NCI-H2227 (cell line): ENCODE data around the gene ATF7.
"Not testable (repeated sequence)": the region's sequence is repeated elsewhere in the genome, so short reads cannot be mapped to it uniquely, and the experiment has no call there.

Experiments
- DNase-seq: peaks from one replicate; lab custom pipeline; 2025; ENCODE audit not compliant: unreplicated experiment; lab: John Stamatoyannopoulos, UW

ATF7 gene

DNA sequence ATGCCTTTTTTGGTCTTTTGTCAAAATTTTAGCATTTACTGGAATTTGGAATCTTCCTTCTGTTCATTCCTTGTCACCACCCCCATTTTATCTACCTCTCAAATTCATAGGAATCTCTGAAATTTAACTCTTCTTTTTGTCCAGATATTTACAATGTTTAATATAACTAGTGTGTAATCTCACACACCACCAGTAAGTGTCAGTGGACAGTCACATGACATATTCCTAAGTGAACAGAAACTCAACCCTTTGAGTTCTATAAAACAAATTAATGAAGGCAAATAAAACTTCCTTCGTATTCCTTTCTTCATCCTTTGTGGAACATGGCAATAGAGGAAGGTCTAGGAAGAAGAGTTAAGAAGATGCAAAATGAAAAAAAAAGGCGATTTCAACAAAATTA is 26.6 kb downstream of the ATF7 start:
- no peak for DNase-seq

DNA sequence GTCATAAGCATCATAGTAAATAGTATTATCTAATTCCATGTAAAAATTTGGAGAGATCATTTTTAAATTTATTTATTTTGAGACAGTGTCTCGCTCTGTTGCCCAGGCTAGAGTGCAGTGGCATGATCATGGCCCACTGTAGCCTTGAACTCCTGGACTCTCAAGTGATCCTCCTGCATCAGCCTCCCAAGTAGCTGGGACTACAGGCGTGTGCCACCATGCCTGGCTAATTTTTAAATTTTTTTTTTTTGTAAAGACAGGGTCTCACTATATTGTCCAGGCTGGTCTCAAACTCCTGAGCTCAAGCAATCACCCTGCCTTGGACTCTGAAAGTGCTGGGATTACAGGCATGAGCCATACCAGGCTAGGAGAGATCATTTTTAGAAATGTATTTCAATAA is 27.2 kb downstream of the ATF7 start:
- DNase-seq = not testable (repeated sequence)

DNA sequence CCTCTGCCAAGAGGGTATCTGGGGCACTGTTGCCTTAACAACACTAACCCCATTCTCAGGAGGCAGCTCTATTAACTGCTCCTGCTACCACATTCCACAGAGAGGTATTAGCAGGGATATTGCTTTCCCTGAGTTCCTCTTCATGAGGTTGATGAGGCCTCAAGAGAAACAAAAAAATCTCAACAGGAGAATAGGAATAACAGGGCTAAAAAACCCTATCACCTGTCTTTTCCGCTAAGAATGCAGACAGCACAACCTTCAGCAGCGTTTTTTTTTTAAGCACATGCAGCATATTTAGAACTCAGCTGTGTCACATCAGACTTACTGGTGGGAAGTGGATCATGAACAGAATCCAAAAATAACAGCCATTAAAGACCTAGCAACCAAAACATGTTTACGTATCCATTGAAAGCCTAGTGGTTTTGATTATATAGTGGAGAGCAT is 29.2 kb downstream of the ATF7 start:
- peak; percentile 11 for DNase-seq

DNA sequence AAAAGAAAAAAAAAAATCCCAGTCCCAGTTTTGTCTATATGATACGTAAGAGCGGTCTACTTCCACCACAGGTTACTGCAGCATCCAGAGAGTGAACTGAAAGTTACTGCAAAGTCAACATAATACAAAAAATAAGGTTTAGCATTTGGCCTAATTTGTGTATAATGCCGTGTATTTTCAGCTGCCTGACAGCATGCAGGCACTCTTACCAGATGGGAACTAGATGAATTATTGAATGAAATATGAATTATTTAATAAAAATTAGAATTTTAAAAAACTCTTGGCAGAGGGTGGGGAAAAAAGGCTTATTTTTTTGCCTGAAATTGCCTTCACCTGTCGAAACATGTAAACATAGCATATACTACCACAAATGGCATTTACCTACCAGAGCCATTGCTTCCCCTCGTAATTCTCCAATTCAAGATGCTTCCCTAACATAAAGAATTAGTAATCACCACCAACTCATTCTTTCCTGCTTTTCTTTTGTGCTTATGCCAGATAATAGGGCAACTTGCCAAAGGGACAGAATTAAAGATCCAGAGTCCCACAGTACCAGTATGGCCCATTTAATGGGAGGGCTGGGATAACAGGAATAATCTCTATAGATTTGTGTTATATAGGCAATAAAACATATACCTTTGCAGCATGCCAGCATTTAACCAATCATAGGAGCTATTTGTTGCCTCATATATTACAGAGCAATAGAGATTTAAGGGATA is 31.1 kb downstream of the ATF7 start:
- no peak for DNase-seq

DNA sequence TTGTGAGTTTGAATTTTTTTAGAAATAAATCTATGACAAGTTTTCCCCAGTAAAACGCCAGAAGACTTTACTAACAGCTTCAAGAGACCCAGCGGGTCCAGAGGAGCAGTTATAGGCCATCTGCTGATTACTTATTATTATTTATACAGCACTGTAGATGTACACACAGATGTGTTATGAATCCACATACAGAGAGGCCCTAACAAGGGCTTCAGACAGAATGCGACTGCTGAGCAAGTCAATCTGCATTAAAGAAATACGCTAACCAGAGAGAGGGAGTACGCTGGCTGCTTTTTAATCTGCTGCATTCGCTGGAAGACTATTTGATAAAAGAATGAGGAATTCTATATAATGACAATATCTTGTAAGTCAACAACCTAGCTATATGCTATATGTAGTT is 32.5 kb downstream of the ATF7 start:
- peak; percentile 6 for DNase-seq

DNA sequence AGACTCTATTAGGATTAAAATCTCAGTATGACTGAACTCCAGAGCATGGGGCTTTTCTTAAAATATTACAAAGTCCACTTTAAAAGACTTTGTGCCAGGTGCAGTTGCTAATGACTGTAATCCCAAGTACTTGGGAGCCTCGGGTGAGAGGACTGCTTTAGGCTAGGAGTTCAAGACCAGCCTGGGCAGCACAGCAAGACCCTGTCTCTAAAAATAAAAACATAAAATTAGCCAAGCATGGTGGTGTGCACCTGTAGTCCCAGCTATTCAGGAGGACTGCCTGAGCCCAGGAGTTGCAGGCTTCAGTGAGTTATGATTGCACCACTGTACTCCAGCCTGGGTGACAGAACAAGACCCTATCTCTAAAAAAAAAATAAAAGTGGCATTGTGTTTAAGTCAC is 33.2 kb downstream of the ATF7 start:
- DNase-seq = no peak

DNA sequence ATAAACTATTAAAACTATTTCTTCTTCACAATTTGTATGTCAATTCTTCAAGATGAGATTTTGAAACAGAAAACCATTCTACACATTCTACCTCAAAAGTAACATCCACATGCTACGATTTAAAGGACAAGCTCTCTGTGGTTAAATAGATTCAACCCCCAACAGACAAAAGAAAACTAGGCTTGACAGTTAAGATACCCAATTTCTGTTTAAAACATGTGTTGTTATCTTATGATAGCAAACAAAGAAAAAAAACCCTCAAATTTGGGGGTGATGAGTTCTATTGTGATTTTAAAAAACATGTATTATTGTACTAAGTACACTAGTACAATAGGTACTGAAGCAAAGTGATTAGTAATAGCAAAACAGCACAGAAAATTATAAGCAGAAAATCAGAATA is 33.8 kb downstream of the ATF7 start:
- DNase-seq = no peak

DNA sequence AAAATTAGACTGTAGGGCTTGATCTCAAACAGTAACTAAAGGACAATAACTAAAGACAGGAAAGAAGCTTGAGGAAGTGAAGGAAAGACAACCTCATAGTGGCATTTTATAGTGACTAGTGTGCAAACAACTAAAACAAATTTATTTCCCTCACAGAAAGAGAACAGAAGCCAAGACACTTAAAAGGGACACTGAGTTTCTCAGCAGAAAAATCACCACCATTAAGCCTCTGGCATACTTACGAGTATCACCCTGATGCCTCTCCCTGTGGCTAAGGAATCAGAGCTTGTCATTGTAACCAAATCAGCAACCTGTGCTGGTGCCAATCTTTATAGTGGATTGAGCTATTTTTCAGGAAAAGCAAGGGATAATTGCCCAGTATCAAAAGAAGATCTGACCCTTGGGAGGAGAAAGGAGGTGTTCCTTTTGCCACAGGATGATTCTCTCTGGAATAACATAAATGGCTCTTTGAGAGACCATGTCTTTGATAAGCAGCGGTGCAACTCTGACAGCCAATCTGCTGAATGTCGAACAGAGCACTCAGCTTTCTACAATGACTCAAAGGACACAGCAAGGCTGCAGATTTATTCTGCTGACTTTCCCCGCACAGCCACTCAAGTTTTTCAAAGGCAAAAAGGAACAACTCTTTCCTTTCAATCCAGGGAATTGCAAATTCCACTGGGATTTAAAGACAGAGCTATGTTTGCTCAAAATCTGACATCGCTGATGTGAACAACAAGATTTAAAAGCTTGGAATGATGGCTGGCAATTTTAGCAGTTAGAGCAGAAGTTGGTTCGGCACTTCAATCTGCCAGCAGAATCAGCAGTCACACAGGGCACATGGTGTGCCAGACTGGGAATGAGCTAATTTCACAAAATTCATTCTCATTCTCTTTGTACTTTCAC is 34.6 kb downstream of the ATF7 start:
- DNase-seq = peak; percentile 51

DNA sequence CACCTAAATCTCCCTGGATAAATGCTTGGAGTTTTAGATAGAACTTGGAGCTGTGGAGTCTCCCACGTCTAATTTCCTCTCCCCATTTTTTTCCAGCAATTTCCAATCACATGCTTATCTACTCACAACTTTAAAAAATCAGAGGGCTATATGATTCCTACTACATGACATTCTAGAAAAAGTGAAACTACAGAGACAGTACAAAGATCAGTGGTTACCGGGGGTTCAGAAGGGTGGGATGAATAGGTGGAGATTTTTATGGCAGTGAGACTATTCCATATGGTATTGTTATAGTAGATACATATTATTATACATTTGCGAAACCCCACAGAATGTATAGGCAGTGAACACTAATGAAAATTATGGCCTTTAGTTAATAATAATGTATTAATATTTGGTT is 35.5 kb downstream of the ATF7 start:
- no peak for DNase-seq

DNA sequence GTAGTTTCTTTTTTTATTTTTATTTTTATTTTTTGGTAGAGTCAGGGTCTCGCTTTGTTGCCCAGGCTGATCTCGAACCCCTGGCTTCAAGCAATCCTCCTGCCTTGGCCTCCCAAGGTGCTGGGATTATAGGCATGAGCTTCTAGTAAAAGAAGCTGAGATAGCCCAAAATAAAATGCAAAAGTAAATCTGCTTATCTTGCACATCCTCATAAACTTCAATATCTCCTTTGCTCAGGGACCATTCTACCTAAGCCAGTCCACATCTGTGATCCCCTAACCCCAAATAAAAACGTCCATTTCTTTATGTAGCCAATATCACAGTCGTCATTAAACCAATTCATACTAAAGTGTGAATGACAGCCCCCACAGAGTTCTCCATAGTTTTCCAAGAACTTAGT is 36.3 kb downstream of the ATF7 start:
- no peak for DNase-seq

DNA sequence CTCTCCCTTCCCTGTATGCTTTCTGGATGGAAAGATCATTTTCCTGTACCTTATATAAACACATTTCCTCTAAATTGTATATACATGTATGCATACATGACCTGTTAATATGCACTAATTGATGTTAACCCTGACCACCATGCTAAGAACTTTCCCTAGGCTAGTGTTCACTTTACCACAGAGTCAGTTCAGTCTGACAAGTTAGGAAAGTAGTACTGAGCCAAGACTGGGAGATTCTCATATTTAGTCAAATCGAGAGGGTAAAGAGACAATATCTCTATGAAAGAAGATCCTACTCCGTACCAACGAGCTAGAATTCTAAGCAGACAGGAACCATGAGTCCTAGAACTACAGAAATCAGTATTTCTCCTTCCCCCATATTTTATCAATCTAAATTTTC is 36.8 kb downstream of the ATF7 start:
- no peak for DNase-seq

DNA sequence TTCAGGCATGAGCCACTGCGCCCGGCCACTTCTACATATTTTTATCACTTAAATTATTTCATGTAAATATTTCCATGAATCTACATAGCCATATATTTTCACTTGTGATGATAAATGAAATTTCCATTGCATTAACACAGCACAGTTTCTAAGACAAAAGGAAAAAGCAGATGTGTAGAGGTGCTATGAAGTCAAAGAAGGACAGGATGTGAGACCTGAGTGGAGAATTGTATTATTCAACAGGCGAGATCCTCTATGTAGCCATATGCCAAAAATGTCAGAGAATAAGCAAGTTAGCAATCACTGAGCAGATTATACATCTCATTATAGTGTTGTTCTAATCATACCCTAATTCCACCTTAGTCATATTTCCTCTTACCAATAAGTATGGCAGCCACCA is 38.1 kb downstream of the ATF7 start:
- DNase-seq = no peak

DNA sequence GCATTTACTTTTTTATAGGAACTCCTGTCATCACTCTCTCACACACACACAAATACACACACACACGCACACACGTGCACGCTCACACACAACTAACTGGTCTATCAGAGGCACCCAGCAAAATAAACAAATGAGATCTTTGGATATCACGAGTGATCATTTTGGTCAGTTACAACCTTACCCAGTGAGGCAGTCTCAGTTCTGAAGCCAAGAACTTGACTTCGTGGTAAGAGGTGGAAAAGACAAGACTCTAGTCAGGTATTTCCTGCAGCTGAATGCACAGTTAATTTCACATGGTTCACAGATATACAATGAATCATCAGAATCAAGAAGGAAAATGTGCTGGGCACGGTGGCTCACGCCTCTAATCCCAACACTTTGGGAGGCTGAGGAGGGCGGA is 39.4 kb downstream of the ATF7 start:
- no peak for DNase-seq

DNA sequence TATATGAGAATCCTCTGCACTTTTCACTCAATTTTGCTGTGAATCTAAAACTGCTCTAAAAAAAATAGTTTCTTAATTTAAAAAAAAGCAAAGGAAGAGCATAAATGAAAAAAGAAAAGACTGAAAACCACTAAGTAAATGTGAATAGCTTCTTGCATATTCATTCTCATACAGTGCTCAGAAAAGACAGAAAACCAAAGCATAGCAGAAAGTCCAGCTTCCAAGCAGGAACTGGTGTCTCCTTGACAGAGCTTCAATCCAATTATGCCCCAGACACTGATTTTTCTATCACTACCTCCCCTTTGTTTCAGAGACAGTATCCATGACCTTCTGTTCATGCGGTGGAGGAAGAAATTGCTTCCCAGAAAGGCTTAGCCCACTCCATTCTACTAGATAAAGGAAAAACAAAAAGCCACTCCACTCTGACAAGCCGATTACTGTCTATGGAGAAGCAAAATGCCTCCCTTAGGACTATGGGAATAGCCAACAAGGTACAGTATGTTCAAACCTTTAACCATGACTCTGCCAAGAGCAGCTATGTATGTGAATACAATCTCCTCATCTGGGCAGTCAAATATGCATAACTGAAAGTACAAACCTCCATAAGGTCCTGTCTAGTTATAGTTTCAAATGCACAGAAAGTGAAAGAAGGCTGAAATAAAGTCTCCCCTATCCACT is 40.6 kb downstream of the ATF7 start:
- DNase-seq = peak; percentile 40

DNA sequence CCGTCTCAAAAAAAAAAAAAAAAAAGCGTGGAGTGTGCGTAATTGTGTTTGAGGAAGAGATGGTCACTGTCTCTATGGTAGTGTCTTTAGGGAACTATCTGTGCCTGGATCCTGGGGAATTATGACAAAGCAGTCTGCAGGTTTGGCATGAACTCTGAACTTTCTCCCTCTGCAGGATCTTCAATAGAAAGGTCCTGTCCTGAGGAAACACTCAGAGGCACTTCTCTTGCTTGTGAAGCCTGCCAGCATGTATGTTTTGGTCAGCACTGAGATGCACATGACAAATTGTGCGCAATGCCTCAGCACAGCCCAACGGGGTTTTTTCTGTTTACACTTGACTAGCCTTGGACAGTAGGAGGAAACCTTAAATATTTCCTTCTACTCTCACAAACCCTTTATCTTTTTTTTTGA is 46.6 kb downstream of the ATF7 start:
- DNase-seq = no peak

DNA sequence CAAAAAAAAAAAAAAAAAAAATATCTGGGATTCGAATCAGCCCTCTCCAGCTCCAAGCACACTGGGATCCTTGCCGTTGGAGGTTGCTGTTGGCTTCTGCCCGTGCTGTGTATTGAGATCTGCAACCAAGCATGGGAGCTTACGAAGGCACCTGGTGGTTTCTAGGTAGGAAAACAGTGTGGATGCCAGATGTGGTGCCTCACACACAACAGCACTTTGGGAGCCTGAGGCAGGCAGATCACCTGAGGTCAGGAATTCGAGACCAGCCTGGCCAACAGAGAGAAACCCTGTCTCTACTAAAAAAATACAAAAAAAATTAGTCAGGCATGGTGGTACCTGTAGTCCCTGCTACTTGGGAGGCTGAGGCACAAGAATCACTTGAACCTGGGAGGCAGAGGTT is 47.4 kb downstream of the ATF7 start:
- no peak for DNase-seq

DNA sequence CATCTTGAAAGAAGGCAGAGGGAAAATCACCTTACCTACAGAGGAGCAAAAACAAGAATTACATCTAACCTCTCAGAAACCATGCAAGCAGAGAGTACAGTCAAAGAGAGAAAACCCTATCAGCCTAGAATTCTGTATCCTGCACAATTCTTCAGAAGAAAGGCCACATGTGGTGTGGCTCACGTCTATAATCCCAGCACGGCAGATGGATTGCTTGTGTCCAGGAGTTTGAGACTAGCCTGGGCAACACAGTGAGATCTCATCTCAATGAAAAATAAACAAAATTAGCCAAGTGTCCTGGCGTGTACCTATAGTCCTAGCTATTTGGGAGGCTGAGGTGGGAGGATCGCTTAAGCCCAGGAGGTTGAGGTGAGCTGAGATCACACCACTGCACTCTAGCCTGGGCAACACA is 48.2 kb downstream of the ATF7 start:
- DNase-seq = no peak

DNA sequence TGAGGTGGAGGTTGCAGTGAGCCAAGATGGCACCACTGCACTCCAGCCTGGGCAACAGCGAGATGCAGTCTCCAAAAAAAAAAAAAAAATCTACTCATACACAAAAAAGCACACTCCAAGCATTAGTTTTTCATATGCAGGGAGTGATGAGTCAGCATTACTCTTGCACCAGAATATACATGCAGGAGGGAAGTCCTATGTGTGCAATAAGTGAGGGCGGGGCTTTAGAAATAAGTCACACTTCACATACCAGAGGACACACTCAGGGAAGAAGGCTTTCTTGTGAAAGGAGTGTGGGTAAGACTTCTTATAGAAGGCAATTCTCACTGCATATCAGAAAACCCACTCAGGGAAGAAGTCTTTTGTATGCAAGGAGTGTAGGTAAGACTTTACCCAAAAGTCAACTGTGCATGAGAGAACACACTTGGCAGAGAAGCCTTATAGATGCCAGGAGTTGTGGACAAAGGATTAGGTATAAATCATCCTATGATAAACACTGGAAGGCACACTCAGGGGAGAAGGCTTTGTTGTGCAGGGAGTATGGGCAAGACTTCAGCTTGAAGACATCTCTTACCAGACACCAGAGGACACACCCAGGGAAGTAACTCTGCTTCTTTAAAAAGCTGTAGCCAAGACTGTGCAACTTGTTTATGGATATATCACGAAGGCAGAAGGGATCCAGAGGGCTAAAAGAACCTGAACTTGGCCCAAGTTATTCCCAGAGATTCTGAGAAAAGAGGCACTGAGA is 50.5 kb downstream of the ATF7 start:
- peak; percentile 1 for DNase-seq

DNA sequence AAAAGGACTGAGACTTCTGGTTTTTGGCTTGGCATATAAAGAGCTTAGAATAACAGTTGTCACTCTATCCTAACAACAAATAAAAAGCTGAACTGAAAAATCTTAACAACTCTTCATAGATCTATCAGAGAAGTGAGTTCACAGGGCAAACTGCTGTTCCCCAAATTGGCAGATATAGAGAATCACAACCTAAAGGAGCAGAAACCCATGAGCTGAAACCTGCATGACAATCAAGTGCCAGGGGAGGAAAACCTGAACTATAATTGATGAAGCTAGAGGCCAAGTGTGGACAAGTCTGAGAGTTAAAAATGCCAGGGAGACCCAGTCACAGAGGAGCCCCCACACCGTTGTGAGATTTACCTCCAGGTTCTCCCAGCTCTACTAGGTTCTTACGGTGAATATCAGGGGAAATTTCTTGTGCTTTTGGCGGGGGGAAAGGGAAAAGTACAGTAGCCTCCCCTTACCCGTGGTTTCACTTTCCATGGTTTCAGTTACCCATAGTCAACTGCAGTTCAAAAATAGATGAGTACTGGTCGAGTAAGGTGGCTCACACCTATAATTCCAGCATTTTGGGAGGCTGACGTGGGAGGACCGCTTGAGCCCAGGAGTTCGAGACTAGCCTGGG is 53.9 kb downstream of the ATF7 start:
- DNase-seq = no peak

DNA sequence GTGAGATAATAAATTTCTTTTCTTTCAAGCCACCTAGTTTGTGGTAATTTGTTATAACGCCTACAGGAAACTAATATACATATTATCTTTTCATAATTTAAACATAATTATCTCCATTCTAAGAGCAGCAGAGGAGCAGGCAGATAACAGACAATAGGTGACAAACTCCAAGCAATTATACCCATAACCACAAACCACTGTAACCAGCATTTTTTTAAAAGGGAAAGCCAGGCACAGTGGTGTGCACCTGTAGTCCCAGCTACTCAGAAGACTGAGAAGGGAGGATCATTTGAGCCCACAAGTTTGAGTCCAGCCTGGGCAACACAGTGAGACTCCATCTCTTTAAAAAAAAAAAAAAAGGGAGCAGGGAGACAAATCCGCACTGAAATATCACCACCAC is 54.9 kb downstream of the ATF7 start:
- DNase-seq = no peak
